ENCODE data around the gene MBD3L5. TPM values are rescaled to one million over a fixed set of nuclear protein-coding genes. Genes with fewer than 3 reads are reported as not detected.
A peak's percentile ranks its signal among the peaks of the same experiment; 100 is the strongest.

MBD3L5 gene
- total and polyA plus RNA-seq, 4 donors = not detected

- H3K27me3 ChIP-seq (ENCODE audit: control insufficient read depth in 4 of 4, insufficient read depth in 4 of 4, low read length in 3 of 4) = no peaks in the 10 kb centered on the region
- peak overlapping the region; percentile 66 to 88 (median 81) for H3K4me3 ChIP-seq (ENCODE audit: low read depth in 1 of 3, low read length in 3 of 3)
- H3K27ac ChIP-seq (ENCODE audit: low read depth in 1 of 2, low read length in 2 of 2) = peak overlapping the region; percentile 74 to 83
- TF ChIP-seq FOXA1 (IDR thresholded peaks at IDR 0.05) = no peak
- TF ChIP-seq MAX (IDR thresholded peaks at IDR 0.05) = no peak
- no peak for TF ChIP-seq RXRA (IDR thresholded peaks at IDR 0.05)
- TF ChIP-seq HNF4G (IDR thresholded peaks at IDR 0.05) = no peak
- TF ChIP-seq YY1 (IDR thresholded peaks at IDR 0.05) = no peak
- TF ChIP-seq JUND (IDR thresholded peaks at IDR 0.05) = no peak
- no peak for TF ChIP-seq HNF4A (conservative IDR thresholded peaks at IDR 0.05)
- TF ChIP-seq SP1 (IDR thresholded peaks at IDR 0.05) = no peak
- no peak for TF ChIP-seq RAD21 (IDR thresholded peaks at IDR 0.05)
- TF ChIP-seq CTCF (IDR thresholded peaks at IDR 0.05; ENCODE audit: low read depth, low read length, missing input control) = no peak
- no peak for TF ChIP-seq FOXA2 (IDR thresholded peaks at IDR 0.05)
- TF ChIP-seq GABPA (IDR thresholded peaks at IDR 0.05 in 1 of 2, conservative IDR thresholded peaks at IDR 0.05 in 1 of 2) = no peak
- TF ChIP-seq ZBTB33 (IDR thresholded peaks at IDR 0.05) = no peak
- H3K4me1 ChIP-seq (ENCODE audit: control insufficient read depth in 4 of 4, insufficient read depth in 4 of 4, low read length in 3 of 4) = peaks cover 4 to 9% (median 8%) of the 10 kb centered on the region in 4 donors
- peaks cover 16 to 26% (median 19%) of the 10 kb centered on the region in 4 donors for H3K36me3 ChIP-seq (ENCODE audit: control insufficient read depth in 4 of 4, insufficient read depth in 3 of 4, low read depth in 1 of 4, low read length in 3 of 4)
- peaks cover 0 to 10% (median 2%) of the 10 kb centered on the region in 4 donors for H3K9me3 ChIP-seq (ENCODE audit: control insufficient read depth in 4 of 4, low read length in 3 of 4)
- WGBS = under 1% methylated on average over 12 of the region's 12 CpGs
- H3K9ac ChIP-seq (ENCODE audit: low read depth in 1 of 2, low read length in 2 of 2) = peak overlapping the region; percentile 56 to 57
- DNase-seq (ENCODE audit: low spot score) = no peak
Observed at GRCh38 chr19:7069904-7070226, 39.5 kb downstream of the MBD3L5 start.

- Histone ChIP-seq H3K9me3 (ENCODE audit: control insufficient read depth in 4 of 4, low read length in 3 of 4) (peaks cover 3 to 37% (median 18%) of the 10 kb centered on the region in 4 donors), H3K4me1 (ENCODE audit: control insufficient read depth in 4 of 4, insufficient read depth in 4 of 4, low read length in 3 of 4) (peaks cover 4 to 9% (median 8%) of the 10 kb centered on the region in 4 donors), H3K9ac (ENCODE audit: low read depth in 1 of 2, low read length in 2 of 2) (no peak overlapping the region), H3K4me3 (ENCODE audit: low read depth in 1 of 3, low read length in 3 of 3) (peak overlapping the region in 1 of 3 donors; percentile 16), H3K27ac (ENCODE audit: low read depth in 1 of 2, low read length in 2 of 2) (no peak overlapping the region), H3K36me3 (ENCODE audit: control insufficient read depth in 4 of 4, insufficient read depth in 3 of 4, low read depth in 1 of 4, low read length in 3 of 4) (peaks cover 39 to 53% (median 46%) of the 10 kb centered on the region in 4 donors), H3K27me3 (ENCODE audit: control insufficient read depth in 4 of 4, insufficient read depth in 4 of 4, low read length in 3 of 4) (no peaks in the 10 kb centered on the region)
- no peak for TF ChIP-seq YY1 (IDR thresholded peaks at IDR 0.05)
- TF ChIP-seq JUND (IDR thresholded peaks at IDR 0.05) = no peak
- TF ChIP-seq FOXA1 (IDR thresholded peaks at IDR 0.05) = no peak
- no peak for TF ChIP-seq CTCF (IDR thresholded peaks at IDR 0.05; ENCODE audit: low read depth, low read length, missing input control)
- DNase-seq (ENCODE audit: low spot score) = no peak
- WGBS = 90% methylated on average over 6 of the region's 6 CpGs
Observed at GRCh38 chr19:7072541-7072940, 42.2 kb downstream of the MBD3L5 start.
